HepG2 (cell line): Measurements from ENCODE around the gene HECTD2.

ENCODE experiments used
- HDAC2 ChIP-seq: sonication (generic); formaldehyde crosslinking; IDR thresholded peaks from 2 replicates; pipeline ENCODE4 v1.4.0; 2020; ENCODE audit warnings: missing genetic modification reagents
- PCBP2 ChIP-seq: fragments of 200-400 bp; formaldehyde crosslinking; optimal IDR thresholded peaks from 2 replicates; pipeline ENCODE3; 2018; ENCODE audit warnings: low read length, low read depth; ENCODE audit not compliant: poor library complexity, severe bottlenecking
- POLR2A ChIP-seq, 2 experiments: IDR thresholded peaks; 2 replicates each; pipeline ENCODE4 v1.6.1; 2011; ENCODE audit warnings: low read depth in 2 of 2, low read length in 2 of 2, mild to moderate bottlenecking in 1 of 2, moderate library complexity in 1 of 2; ENCODE audit not compliant: insufficient read depth in 1 of 2
- RFX3 ChIP-seq: IDR thresholded peaks from 2 replicates; pipeline ENCODE4 v1.6.1; 2016; ENCODE audit warnings: missing biosample characterization, missing genetic modification reagents
- YY1 ChIP-seq: IDR thresholded peaks from 2 replicates; pipeline ENCODE4 v1.6.1; 2011; ENCODE audit warnings: low read length, low read depth, moderate library complexity, mild to moderate bottlenecking; ENCODE audit not compliant: insufficient read depth, insufficient replicate concordance
- TF ChIP-seq, protein P1 (sequence below): sonication (generic); formaldehyde crosslinking; IDR thresholded peaks from 2 replicates; pipeline ENCODE4 v1.8.1; 2023; ENCODE audit warnings: missing genetic modification reagents, inconsistent platforms, borderline replicate concordance
- TF ChIP-seq, protein P2 (sequence below): sonication (generic); formaldehyde crosslinking; IDR thresholded peaks from 2 replicates; pipeline ENCODE4 v1.5.0; 2020; ENCODE audit warnings: missing genetic modification reagents
- TF ChIP-seq, protein P3 (sequence below): sonication (generic); formaldehyde crosslinking; IDR thresholded peaks from 2 replicates; pipeline ENCODE4 v1.8.1; 2022; ENCODE audit warnings: low read depth, mild to moderate bottlenecking, missing genetic modification reagents
- TF ChIP-seq, protein P4 (sequence below): sonication (generic); formaldehyde crosslinking; IDR thresholded peaks from 2 replicates; pipeline ENCODE4 v1.4.0; 2020; ENCODE audit warnings: missing genetic modification reagents

- no peak for TF ChIP-seq YY1
- TF ChIP-seq, protein P1, sequence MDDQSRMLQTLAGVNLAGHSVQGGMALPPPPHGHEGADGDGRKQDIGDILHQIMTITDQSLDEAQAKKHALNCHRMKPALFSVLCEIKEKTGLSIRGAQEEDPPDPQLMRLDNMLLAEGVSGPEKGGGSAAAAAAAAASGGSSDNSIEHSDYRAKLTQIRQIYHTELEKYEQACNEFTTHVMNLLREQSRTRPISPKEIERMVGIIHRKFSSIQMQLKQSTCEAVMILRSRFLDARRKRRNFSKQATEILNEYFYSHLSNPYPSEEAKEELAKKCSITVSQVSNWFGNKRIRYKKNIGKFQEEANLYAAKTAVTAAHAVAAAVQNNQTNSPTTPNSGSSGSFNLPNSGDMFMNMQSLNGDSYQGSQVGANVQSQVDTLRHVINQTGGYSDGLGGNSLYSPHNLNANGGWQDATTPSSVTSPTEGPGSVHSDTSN (CRISPR knock-in tag), result no peak
- no peak for TF ChIP-seq POLR2A (IDR thresholded peaks at IDR 0.05; ENCODE audit: insufficient read depth in 1 of 2, low read depth in 2 of 2, low read length in 2 of 2)
- TF ChIP-seq, protein P2, sequence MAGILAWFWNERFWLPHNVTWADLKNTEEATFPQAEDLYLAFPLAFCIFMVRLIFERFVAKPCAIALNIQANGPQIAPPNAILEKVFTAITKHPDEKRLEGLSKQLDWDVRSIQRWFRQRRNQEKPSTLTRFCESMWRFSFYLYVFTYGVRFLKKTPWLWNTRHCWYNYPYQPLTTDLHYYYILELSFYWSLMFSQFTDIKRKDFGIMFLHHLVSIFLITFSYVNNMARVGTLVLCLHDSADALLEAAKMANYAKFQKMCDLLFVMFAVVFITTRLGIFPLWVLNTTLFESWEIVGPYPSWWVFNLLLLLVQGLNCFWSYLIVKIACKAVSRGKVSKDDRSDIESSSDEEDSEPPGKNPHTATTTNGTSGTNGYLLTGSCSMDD, result no peak
- TF ChIP-seq, protein P3, sequence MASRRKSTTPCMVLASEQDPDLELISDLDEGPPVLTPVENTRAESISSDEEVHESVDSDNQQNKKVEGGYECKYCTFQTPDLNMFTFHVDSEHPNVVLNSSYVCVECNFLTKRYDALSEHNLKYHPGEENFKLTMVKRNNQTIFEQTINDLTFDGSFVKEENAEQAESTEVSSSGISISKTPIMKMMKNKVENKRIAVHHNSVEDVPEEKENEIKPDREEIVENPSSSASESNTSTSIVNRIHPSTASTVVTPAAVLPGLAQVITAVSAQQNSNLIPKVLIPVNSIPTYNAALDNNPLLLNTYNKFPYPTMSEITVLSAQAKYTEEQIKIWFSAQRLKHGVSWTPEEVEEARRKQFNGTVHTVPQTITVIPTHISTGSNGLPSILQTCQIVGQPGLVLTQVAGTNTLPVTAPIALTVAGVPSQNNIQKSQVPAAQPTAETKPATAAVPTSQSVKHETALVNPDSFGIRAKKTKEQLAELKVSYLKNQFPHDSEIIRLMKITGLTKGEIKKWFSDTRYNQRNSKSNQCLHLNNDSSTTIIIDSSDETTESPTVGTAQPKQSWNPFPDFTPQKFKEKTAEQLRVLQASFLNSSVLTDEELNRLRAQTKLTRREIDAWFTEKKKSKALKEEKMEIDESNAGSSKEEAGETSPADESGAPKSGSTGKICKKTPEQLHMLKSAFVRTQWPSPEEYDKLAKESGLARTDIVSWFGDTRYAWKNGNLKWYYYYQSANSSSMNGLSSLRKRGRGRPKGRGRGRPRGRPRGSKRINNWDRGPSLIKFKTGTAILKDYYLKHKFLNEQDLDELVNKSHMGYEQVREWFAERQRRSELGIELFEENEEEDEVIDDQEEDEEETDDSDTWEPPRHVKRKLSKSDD (CRISPR knock-in tag), result no peak
- no peak for TF ChIP-seq HDAC2 (CRISPR knock-in tag)
- TF ChIP-seq PCBP2, result no peak
- TF ChIP-seq, protein P4, sequence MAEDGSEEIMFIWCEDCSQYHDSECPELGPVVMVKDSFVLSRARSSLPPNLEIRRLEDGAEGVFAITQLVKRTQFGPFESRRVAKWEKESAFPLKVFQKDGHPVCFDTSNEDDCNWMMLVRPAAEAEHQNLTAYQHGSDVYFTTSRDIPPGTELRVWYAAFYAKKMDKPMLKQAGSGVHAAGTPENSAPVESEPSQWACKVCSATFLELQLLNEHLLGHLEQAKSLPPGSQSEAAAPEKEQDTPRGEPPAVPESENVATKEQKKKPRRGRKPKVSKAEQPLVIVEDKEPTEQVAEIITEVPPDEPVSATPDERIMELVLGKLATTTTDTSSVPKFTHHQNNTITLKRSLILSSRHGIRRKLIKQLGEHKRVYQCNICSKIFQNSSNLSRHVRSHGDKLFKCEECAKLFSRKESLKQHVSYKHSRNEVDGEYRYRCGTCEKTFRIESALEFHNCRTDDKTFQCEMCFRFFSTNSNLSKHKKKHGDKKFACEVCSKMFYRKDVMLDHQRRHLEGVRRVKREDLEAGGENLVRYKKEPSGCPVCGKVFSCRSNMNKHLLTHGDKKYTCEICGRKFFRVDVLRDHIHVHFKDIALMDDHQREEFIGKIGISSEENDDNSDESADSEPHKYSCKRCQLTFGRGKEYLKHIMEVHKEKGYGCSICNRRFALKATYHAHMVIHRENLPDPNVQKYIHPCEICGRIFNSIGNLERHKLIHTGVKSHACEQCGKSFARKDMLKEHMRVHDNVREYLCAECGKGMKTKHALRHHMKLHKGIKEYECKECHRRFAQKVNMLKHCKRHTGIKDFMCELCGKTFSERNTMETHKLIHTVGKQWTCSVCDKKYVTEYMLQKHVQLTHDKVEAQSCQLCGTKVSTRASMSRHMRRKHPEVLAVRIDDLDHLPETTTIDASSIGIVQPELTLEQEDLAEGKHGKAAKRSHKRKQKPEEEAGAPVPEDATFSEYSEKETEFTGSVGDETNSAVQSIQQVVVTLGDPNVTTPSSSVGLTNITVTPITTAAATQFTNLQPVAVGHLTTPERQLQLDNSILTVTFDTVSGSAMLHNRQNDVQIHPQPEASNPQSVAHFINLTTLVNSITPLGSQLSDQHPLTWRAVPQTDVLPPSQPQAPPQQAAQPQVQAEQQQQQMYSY (CRISPR knock-in tag), result no peak
- TF ChIP-seq RFX3 (CRISPR knock-in tag), result no peak
Observed at GRCh38 chr10:91366704-91367103, 43.4 kb upstream of the HECTD2 start.
